HG03354 (cell line): ENCODE measurements around the gene ACR.
"Not testable (repeated sequence)": the region's sequence is repeated elsewhere in the genome, so short reads cannot be mapped to it uniquely, and the experiment has no call there.

Experiments used
- ATAC-seq: cut with Tn5 transposase; IDR thresholded peaks from one replicate; pipeline ENCODE4 v1.9.1; 2021; ENCODE audit warnings: mild to moderate bottlenecking; ENCODE audit not compliant: unreplicated experiment, poor library complexity, severe bottlenecking

Gene ACR

DNA sequence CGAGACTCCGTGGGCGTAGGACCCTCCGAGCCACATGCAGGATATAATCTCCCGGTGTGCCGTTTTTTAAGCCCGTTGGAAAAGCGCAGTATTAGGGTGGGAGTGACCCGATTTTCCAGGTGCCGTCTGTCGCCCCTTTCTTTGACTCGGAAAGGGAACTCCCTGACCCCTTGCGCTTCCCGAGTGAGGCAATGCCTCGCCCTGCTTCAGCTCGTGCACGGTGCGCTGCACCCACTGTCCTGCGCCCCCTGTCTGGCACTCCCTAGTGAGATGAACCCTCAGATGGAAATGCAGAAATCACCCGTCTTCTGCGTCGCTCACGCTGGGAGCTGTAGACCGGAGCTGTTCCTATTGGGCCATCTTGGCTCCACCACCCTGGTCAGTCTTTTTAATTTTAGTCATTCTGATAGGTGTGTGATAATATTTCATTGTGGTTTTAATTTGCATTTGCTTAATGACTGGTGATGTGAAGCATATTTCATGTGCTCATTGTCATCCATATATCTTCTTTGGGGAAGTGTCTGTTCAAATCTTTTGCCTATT lies 19.0 kb downstream of the ACR start:
- ATAC-seq = not testable (repeated sequence)

DNA sequence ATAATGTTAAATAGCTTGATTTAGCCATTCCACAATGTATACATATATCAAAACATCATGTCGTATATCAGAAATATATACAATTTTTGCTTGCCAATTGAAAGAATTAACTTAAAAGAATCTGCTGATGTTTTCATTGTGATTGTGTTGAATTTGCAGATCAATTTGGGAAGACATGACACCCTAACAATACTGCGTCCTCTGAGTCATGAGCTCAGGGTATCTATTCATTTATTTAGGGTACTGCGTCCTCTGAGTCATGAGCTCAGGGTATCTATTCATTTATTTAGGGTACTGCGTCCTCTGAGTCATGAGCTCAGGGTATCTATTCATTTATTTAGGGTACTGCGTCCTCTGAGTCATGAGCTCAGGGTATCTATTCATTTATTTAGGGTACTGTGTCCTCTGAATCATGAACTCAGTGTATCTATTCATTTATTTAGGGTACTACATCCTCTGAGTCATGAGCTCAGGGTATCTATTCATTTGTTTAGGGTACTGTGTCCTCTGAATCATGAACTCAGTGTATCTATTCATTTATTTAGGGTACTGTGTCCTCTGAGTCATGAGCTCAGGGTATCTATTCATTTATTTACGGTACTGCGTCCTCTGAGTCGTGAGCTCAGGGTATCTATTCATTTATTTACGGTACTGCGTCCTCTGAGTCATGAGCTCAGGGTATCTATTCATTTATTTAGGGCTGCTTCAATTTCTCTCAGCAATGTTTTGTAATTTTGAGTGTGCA lies 21.8 kb downstream of the ACR start:
- ATAC-seq = not testable (repeated sequence)

DNA sequence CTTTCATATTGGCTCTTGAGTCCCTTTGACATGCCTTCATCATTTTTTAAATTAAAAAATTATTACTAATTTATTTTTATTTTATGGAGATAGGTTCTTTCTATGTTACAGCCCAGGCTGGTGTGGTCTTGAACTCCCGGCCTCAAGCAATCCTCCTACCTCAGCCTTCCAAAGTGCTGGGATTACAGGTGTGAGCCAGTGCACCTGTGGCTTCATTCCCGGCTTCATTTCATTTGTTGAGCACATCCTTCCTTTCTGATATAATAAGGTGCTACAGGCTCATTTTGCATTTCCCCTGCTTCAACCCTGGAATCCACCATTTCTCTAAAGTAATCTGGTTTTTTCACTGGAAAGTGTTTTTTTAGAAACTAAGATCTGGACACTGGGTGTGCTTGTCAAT lies 23.8 kb downstream of the ACR start:
- not testable (repeated sequence) for ATAC-seq

DNA sequence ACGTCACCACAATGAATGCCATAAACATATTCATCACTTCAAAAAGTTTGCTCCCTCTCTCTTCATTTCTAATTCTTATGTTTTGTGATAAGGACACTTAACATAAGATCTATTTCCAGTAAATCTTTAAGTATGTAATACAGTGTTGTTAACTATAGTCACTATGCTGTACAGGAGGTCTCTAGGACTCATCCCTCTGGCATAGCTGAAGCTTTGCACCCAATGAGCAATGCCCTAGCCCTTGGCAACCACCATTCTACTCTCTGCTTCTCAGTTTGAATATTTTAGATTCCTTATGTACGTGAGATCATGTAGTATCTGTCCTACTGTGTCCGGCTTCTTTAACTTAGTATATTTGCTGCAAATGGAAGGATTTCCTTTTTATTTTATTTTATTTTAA lies 26.3 kb downstream of the ACR start:
- ATAC-seq = not testable (repeated sequence)

DNA sequence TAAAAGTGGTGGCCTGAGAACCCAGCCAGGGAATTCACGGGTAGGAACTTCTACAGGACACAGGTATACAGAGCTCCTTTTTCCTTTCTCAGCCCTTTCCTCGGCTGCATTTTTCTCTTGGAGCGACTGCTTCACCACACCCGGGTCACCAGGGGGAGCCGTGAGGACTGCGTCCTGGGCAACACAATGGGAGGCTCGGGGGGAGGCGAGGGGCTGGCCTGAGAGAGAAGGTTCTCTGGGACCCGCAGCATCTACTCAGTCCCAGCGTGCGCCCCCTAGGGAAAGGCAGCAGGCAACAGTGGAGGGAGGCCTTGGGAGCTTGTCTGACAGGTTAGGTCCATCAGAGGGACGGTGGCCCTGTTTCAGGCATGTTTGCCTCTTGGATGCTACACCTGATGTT lies 37.1 kb downstream of the ACR start:
- ATAC-seq = not testable (repeated sequence)

DNA sequence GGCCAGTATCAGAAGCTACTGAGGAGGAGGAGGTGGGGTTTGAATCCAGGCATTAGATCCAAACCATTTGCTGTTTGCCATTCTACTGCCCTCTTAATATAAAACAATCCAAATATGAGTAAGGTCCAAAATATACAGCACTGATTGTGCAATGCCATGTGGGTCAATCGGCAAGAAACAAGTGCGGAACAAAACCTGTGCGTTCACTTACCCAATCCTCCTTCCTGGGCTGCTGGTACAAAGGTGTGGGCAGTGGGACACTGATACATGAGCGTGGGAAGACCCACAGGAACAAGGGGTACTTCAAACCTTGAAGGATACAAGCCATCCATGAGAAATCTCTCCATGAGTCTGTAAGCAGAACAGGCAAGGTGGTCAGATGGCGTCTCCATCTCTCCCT lies 39.6 kb downstream of the ACR start:
- ATAC-seq = not testable (repeated sequence)

DNA sequence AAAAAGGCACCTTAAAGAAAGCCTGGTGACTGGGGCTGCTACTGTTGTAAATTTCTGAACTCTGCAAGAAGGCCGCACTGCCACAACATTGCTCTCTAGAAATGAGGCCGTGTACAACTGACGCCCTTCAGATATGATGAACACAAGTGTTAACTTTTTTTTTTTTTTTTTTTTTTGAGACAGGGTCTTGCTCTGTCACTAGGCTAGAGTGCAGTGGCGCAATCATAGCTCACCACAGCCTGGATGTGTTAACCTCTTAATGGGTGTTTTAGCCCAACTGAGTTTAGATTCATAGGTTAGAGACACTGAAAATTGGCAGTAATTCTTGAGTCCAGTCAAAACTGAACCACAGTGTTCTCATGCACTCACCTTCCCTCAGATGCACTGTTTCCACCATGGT lies 42.2 kb downstream of the ACR start:
- not testable (repeated sequence) for ATAC-seq

DNA sequence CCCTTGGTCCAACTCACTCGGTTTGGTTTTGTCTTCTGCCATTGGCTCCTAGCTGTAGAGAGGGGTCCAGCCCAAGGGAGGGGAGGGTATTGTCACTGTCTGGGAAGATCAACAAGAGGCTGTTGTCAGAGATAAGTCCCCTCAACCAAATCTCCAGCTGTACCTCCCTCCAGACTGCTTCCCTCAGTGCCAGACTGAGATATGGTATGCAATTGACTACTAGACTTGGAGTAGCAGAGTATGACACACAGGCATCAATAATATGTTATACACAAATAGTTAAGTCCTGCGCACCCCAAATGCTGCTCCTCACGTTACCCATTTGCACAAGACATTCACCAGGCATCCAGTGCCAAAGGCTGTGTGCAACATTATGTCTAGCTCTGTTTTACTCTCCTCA lies 44.2 kb downstream of the ACR start:
- ATAC-seq = not testable (repeated sequence)

DNA sequence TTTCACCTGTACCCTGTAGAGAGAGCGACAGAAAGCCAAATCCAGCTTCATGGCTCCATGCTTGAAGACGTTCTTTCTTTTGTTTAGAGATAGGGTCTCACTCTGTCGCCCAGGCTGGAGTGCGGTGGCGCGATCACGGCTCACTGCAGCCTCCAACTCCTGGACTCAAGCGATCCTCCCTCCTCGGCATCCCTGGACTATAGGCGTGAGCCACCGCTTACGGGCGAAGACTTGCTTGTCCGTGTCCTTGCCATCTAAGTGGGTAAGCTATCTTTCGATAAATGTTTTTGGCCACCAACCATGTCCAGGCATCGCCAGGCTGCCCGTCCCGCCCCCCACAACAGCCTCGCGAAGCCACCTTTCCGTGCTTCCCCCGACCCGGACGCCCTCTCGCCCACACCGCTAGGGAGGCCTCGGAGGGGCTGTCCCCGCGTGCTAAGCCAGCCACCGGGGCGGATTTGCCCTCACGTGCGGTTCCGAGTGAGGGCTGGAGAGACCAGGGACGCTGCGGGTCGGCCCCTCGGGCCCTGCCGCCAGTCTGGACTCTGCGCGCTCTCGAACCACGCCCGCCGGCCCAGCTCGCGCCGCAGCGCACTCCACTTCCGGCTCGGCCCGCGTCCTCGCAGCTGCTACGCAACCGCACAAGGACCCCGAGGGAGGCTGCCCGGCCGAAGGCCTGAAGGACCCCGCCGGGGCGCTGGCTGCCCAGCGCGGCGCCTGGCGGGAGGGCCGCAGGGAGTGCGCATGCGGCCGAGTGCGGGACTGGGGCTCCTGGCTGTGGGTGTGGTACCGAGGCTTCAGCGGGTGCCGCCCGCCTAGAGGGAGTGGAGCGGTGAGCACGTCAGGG lies 45.3 kb downstream of the ACR start, which contains the start of gene RABL2B:
RABL2B (minus strand) TSS at position 604 of the 847 bp plus-strand sequence. CDS start 1,342 bp downstream, outside the sequence.
- peak; percentile 91 for ATAC-seq

DNA sequence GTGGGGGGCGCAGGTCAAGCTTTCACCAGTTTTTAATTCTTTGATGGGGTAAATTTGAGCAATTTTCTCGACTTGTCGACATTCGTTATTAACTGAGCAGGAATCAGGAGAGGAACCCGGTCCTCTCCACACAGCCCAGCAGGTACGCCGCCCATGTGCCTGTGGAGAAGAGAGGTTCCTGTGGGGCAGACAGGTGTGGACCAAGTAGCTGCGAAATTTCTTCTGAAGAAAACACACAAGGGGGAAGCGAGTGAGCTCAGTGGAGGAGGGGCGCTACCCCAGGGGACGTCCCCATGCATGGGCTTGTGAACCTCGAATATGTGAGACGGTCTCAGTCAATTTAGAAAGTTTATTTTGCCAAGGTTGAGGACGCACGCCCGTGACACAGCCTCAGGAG lies 45.9 kb downstream of the ACR start:
- peak; percentile 40 for ATAC-seq

DNA sequence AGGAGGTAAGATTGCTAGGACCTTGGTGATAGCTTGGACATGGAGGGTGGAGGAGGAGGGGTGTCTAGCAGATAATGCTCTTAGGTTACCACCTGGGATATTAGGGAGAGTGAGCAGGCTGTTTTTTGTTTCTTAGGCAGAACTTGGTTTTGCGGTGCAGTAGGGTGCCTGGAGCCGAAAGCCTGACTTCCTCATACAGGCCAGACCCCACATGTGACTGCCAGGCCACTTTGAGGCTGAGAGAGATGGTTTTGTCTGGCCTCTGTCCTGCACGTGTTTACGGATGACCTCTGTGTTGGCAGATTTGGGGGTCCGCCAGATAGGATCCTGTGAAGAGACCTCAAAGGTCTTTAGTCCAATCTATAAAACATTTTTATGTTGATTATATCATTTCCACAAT lies 47.3 kb downstream of the ACR start:
- ATAC-seq = not testable (repeated sequence)

DNA sequence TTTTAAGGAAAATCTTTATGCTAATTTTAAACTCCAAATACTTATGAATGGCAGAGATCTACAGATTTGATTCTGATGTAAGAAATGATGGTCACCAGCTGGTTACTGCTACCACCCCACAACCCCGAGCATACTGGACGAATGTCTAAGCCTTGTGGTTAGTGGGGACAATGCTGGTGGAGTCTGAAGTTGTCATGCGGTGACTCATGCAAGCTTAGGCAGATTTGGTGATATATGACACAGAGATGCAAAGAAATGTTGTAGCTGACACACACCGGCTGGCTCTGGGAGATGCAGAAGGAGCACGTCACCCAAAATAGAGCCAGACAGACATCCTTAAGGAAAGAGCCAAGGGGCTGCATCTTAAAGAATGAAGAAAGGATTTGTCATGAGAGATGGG lies 48.9 kb downstream of the ACR start:
- ATAC-seq = not testable (repeated sequence)
